GM12891 (cell line): ENCODE data around the gene ST3GAL4.

ENCODE experiments used
- PAX5 ChIP-seq: IDR thresholded peaks from 2 replicates; pipeline ENCODE4 v1.6.1; 2011; ENCODE audit warnings: low read length, moderate library complexity, mild to moderate bottlenecking; ENCODE audit not compliant: insufficient read depth, severe bottlenecking
- POLR2A ChIP-seq: IDR thresholded peaks from 2 replicates; pipeline ENCODE4 v1.6.1; 2011; ENCODE audit warnings: low read depth, low read length, control low read depth
- POLR2AphosphoS5 ChIP-seq: IDR thresholded peaks from 2 replicates; pipeline ENCODE4 v1.6.1; 2011; ENCODE audit warnings: low read depth, low read length, control low read depth
- SPI1 ChIP-seq: IDR thresholded peaks from 2 replicates; pipeline ENCODE4 v1.6.1; 2011; ENCODE audit warnings: low read depth, low read length, control low read depth
- TAF1 ChIP-seq: IDR thresholded peaks from 2 replicates; pipeline ENCODE4 v1.6.1; 2011; ENCODE audit warnings: low read depth, low read length, control low read depth

DNA sequence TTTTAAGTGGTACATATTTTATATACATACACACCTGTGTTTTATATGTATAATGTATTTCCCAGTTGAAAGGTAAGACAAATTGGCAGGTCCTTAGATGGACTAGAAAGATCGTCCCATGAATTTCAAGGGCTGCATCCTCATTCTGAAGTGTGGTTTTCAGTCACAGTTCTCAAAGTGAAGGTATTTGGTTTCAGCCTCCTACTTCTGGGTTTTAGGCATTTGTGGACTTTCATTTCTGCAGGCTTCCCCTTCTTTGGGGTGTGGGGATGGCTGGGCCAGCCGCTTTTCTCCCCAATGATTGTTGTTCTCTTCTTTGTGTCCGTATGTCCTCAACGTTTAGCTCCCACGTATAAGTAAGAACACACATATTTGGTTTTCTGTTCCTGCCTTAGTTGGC lies 41.7 kb upstream of the ST3GAL4 start:
- TF ChIP-seq POLR2A (no peak), PAX5 (no peak), POLR2AphosphoS5 (no peak), TAF1 (no peak), SPI1 (peak; percentile 69)
